GM10248 (cell line): ENCODE results near the gene RAB3B.

Experiments
- CTCF ChIA-PET: fragments of 300-600 bp; sonication (Branson Sonifier 250); formaldehyde crosslinking; extraction: SDS; loops from one replicate; lab custom pipeline; 2021; ENCODE audit warnings: antibody characterized with exemption; lab: Yijun Ruan, JAX
- POLR2A ChIA-PET: fragments of 350-650 bp; sonication (Branson Sonifier 250); formaldehyde crosslinking; extraction: SDS; loops from one replicate; lab custom pipeline; 2020; ENCODE audit warnings: antibody characterized with exemption; lab: Yijun Ruan, JAX
- DNase-seq: peaks from one replicate; pipeline ENCODE4 v3.0.0; 2012; ENCODE audit errors: extremely low spot score
- TF ChIP-seq, protein P1 (sequence below): IDR thresholded peaks from 2 replicates; pipeline ENCODE4 v1.5.1; 2012; ENCODE audit warnings: mild to moderate bottlenecking, low read depth; ENCODE audit errors: extremely low read depth, missing control alignments, control extremely low read depth

Gene RAB3B

DNA sequence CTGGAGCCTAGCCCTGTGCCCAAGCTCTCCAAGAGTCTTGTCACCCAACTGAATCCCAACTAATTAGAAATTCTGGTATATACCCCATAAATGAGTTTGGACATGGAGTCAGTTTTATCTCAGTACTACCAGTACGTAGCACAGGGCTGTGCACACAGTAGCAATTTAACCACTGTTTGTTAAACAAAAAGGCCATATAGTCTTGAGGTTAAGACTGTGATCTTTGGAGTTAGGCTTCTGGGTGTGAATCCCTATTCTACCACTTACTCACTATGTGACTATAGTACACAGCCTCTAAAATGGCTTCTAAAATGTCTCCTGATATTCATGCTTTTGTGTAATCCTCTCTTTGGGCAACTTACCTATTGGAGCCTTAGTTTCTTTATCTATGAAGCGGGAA, 48.2 kb downstream of the RAB3B start:
- DNase-seq = no peak
- ChIA-PET POLR2A (no interaction called here), CTCF (interaction anchor here (1.0 to 1.3 kb wide), 2 partner anchors 8 to 18 kb away, joined by 3 to 7 read pairs; no protein-coding TSS in a partner anchor)
- TF ChIP-seq, protein P1, sequence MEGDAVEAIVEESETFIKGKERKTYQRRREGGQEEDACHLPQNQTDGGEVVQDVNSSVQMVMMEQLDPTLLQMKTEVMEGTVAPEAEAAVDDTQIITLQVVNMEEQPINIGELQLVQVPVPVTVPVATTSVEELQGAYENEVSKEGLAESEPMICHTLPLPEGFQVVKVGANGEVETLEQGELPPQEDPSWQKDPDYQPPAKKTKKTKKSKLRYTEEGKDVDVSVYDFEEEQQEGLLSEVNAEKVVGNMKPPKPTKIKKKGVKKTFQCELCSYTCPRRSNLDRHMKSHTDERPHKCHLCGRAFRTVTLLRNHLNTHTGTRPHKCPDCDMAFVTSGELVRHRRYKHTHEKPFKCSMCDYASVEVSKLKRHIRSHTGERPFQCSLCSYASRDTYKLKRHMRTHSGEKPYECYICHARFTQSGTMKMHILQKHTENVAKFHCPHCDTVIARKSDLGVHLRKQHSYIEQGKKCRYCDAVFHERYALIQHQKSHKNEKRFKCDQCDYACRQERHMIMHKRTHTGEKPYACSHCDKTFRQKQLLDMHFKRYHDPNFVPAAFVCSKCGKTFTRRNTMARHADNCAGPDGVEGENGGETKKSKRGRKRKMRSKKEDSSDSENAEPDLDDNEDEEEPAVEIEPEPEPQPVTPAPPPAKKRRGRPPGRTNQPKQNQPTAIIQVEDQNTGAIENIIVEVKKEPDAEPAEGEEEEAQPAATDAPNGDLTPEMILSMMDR = no peak

DNA sequence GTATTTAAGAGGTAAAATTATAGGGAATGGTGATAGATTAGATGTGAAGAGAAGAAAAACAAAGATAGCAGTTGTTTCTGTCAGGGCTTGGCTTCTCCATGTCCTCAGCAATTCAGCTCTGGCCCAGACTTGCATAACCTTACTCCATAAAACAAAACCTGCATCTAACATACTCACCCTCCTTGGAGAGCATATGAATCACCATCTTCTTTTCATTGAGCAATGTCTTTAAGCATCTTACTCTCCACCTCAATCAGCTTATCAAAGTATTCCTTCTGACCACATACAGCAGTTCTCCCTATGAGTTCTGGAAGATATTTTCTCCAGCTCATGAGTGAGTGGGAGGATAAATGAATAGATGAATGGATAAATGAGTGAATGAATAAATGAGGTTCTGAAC, 49.0 kb downstream of the RAB3B start:
- no peak for DNase-seq
- ChIA-PET CTCF (interaction anchor here (1.0 to 1.3 kb wide), 3 partner anchors 9 to 17 kb away, joined by 3 to 7 read pairs (median 3); no protein-coding TSS in a partner anchor), POLR2A (no interaction called here)
- TF ChIP-seq, protein P1 = no peak

DNA sequence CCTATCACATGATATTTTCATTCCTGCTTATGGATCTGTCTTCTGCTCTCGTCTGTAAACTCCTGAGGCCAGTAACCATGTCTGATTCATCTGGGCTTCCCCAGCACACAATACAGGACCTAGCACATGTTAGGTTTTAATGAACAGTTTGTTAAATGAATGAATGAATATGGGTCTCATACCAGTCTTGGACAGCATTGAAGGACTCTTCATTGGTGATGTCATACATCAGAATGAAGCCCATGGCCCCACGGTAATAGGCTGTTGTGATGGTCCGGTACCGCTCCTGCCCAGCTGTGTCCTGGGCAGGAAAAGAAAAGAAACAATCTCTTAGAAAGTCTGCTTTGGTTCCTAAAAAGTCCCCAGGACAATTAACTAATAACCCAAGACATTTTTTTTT, 53.4 kb downstream of the RAB3B start:
- ChIA-PET POLR2A (no interaction called here), CTCF (no interaction called here)
- TF ChIP-seq, protein P1 = no peak
- no peak for DNase-seq

DNA sequence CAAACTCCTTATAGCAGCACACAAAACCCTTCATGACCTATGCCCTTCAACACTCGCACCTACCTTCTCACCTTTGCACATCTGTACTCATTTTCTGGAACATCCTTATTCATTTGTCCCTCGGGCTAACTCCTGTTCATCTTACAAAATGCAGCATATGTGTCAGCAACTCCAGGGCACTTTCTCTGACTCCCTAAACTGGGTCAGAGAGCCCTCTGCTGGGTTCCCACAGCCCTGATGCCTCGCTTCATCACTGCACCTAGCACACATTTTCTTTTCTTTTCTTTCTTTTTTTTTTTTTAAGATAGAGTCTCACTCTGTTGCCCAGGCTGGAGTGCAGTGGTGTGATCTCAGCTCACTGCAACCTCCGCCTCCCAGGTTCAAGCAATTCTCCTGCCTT, 54.0 kb downstream of the RAB3B start:
- DNase-seq = no peak
- ChIA-PET POLR2A (no interaction called here), CTCF (interaction anchor here (1.5 kb wide), 1 partner anchor 11 kb away, joined by 3 read pairs; no protein-coding TSS in a partner anchor)
- TF ChIP-seq, protein P1 = no peak

DNA sequence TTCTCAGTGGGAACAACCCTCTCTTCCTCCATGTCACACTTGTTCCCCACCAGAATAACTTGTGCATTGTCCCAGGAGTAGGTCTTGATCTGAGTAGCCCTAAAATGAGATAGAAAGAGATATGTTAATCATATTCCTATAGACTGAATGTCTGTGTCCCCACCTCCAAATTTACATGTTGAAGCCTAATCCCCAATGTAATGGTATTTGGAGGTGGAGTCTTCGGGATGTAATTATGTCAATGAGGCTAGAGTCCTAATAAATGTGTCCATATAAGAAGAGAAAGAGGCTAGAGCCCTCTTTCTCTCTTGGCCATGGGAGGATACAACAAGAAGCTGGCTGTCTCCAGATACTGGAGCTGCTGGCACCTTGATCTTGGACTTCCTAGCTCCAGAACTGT, 57.2 kb downstream of the RAB3B start:
- ChIA-PET POLR2A (no interaction called here), CTCF (interaction anchor here (1.2 to 3.4 kb wide), 6 partner anchors 9 to 69 kb away, joined by 3 to 15 read pairs (median 6); no protein-coding TSS in a partner anchor)
- no peak for DNase-seq
- TF ChIP-seq, protein P1 = no peak

DNA sequence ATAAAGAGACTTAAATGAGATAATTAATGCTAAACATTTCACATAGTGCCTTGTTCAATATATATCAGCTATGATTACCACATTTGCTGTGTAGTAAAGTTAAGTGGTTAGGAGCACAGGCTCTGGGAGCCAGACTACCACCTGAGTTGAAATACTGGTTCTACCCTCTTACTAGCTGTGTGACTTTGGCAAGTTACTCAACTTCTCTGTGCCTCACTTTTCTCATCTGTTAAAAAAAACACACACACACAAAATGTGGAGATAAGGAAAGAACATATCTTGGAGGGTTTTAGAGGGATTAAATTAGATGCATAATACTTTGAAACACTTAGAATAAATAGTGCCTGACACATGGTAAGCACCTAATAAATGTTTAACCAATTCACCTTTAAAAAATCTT, 60.2 kb downstream of the RAB3B start:
- no peak for DNase-seq
- TF ChIP-seq, protein P1 = no peak
- CTCF ChIA-PET = interaction anchor here (1.5 kb wide), 1 partner anchor 39 kb away, joined by 4 read pairs; no protein-coding TSS in a partner anchor
- POLR2A ChIA-PET = no interaction called here
